HG02623 (cell line): ENCODE measurements around the gene TEX30.
"Not testable (repeated sequence)": the region's sequence is repeated elsewhere in the genome, so short reads cannot be mapped to it uniquely, and the experiment has no call there.

ENCODE experiments used
- ATAC-seq: cut with Tn5 transposase; IDR thresholded peaks from one replicate; pipeline ENCODE4 v1.9.1; 2021; ENCODE audit warnings: moderate library complexity; ENCODE audit not compliant: unreplicated experiment

The TEX30 gene

DNA sequence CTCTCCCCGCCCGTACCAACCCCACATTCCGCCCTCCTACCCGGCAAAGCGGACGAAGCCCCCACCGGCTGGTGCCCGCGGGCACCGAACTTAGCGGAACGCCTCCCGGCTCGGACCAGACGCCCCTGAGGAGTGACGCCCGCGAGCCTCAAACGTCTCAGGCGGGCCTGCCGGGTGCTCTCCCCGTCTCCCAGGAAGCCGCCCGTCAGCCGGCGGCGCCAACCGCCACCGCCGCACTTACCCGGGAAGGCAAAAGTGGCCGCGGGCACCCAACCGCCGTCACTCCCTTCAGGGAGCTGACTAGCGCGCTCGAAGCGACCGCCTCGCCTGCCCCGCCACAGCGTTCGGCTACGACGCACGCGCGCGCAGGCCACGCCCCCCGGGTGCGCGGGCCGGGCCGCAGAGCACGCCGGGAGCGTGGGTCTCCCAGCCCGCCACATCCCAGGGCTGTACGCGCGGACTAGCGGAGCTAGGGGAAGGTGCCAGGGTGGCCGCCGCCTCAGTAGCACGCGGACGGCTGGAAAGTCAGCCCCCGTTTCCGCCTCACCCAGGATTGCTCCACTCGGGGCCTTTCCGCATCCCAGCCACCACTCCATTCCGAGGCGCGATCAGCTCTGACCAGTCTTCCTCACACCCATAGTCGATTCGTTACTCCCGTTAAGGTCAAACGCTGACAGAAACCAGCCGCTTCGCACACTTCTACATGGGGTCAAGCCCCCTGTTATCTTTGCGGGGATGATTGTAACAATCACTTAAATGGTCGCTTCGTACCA, at the start of gene TEX30:
TEX30 (minus strand) TSS at position 346 of the 773 bp plus-strand sequence. CDS start 3,760 bp downstream, outside the sequence.
- peak; percentile 94 for ATAC-seq

GRCh38 chr13:102817907-102818306, 44.3 kb upstream of the TEX30 start:
- no peak for ATAC-seq

DNA sequence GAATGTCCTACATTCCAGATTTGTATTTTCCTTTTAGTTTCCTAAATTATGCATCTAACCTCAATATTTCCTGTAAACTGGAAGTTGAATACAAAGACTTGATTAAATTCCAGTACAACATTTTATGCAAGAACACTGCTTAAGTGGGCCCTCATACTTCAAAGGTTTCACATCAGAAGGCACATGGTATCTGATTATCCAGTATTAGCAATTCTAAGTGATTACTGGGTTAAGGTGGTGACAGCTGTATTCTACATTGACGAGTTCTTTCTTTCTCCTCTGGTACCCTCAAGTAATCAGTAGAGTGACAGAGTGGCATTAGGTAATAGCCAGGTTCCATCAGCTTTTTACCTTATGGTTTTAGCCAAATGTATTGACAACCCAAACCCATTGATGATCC, 43.7 kb upstream of the TEX30 start:
- ATAC-seq = no peak

GRCh38 chr13:102816708-102817107, 43.1 kb upstream of the TEX30 start:
- ATAC-seq = no peak

DNA sequence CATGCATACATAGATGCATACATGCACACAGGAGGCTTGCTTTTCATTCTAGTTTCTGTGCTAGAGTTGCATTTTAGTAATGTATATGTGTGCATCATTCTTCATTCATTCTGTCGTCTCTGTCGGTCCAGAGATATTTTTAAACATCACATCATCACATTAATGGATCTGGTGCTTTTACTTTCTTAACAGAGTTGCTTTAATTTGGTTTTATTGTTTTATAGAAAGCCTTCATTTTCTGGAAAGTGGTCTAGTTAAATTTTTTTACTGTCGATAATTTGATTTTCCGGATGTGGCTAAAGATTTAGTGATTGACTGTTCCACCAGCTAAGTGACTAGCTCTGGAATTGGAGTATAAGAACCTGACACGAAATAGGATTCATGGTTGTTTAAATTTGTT, 42.2 kb upstream of the TEX30 start:
- ATAC-seq = no peak

GRCh38 chr13:102814793-102815192, 41.2 kb upstream of the TEX30 start:
- ATAC-seq = no peak

GRCh38 chr13:102814025-102814607, 40.5 kb upstream of the TEX30 start:
- ATAC-seq = no peak

DNA sequence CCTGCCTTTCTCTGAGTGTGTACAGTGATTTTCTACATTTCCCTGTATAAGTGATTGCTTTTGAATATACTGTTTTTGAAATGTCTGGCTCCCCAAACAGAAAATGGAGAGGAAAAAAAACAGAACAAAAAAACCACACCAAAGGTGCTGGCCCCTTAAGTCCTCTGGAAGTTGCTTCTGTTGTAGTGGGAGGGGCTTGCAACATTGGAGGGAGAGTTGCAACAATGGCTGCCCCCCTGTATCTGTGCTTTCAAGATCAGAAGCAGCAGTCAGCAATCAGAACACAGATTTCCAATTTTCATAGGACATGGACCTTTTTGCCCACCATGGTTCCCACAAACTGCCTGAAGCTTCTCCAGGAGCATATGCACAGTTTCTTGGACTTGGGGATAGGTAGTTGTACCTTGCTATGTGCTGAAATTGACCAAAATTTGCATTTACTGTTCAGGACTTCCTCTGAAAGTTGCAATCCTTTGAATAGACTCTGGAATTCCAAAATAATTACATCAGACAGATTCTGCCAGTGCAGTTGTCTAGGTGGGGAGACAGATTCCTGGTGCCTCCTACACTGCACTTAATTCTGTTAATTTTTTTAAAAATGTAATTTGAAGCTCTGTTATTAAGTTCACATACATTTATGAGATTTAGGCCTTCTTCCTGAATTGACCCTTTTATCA, 39.2 kb upstream of the TEX30 start:
- no peak for ATAC-seq

- no peak for ATAC-seq
Observed at GRCh38 chr13:102807699-102808098, 34.1 kb upstream of the TEX30 start.

DNA sequence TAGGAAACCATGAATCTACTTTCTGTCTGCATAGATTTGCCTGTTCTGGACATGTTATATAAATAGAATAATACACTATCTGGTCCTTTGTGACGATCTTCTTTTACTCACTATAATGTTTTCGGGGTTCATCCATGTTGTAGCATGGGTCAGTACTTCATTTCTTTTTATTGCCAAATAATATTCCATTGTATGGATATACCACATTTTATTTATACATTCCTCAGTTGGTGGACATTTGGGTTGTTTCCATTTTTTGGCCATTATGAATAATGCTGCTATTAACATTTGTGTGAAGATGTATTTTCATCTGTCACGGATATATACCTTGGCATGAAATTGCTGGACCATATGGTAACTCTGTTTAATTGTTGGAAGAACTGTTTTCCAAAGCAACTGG, 32.1 kb upstream of the TEX30 start:
- no peak for ATAC-seq

DNA sequence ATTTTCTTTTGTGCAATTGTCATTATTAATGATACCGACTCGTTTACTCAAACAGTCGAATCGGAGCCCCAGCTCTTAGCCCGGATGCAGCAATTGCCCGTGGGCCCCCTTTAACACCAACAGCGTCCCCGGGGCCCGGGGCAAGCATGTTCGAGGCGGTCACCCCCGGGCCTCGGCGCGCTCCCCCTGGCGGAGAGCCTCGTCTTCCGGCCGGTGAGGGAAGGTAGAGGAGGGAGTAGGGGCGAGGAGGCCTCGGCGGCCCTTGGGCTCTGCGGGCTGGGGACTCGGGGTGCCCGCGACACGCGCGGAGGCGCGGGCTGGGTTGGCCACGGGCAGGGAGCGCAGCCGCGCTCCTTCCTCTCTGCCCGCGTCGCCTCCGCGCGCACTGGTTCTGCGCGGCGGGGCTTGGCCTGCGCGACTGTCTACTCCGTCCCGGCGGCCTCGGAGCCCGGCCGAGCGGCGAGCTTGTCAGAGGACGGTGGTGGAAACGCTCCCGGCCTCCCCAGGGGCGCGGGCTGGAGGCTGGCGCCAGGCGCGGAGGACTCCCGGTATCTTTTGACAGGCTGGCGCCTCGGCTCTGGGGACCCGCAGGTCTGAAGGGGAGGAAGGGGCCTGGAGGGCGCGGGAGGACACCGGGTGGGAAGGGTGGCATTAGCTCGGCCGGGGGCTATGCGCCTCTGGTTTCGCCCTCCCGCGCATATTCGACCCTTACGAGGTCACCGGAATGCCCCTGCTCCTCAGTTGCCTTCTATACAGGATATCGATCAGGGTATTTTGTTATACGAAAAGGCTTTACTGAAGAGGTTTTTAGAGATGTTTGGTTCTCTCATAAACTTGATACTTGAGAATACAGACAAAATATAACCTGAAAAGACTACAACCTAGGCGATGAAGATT, 26.8 kb upstream of the TEX30 start:
- ATAC-seq = peak; percentile 73

DNA sequence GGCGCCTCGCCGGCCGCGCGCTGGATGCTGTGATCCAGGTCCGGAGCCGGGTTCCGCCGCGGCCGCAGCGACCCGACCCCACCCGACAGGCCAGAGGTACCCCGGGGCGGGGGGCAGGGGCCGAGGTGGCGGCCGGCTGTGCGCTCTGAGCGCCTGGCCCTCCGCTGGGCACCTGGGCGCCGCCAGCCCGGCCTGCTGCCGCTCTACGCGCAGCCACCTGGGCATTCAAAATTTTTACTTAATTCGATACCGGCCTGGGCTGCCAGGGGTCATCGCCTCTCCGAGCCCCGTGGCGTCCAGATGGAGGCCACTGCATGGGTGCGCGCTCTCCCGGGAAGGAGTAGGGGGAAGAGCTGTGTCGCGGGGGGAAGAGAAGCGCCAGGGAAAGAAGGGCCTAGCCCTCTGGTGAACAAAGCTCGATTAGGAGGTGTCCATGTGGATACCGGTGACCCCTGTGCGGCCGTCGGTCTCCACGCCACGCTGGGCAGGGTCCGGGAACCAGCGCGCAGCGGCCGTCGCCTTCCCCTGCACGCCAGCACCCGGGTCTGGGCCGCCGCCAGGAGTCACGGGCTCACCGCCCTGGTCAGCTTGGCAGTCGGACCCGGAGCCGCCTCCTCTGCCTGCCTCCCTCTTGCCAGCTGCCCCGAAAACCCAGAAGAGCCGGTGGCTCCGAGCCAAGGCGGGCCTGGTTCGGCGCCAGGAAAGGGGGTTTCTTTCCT, 26.0 kb upstream of the TEX30 start:
- peak; percentile 4 for ATAC-seq

DNA sequence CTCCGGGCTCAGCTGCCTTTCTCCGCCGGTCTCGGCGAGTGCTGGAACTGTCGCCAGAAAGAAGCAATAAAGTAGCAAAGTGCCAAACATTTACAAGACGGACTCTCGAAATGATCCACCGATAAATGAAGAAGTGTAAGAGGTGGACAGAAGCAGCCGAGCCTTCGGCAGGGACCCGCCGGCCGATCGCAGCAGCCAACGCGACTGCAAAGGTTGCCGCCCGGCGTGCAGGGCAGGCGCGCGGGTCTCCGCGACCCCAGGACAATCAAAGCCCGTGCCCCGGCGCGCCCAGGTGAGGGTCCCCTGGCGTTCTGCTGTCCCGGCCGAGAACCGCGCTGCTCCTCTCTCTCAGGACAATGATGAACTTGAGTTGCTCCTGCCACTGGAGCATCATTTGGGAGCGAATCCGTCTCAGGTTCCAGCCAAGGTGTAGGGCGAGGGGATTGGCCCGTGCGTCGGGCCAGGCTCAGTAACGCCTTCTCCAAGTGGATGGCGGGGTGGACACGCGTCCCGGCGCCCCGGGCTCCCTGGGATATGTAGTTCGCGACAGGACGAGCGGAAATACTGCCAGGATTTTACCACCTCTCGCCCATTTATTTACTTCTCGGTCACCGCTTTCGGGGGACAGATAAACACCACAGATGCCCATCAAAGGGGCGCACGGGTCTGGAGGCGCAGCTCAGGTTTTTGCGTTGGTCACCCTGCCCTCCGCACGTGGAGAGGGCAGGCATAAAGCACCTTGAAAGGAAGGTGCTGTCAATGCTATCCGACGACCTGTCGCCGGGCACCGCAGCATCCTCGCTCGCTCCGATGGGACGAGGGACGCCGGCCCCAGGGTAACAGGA, 25.2 kb upstream of the TEX30 start, which contains the start of the genes BIVM and POGLUT2:
BIVM (plus strand) TSS at position 539 of the 845 bp plus-strand sequence. CDS start 8,149 bp downstream, outside the sequence.
POGLUT2 (minus strand) TSS at position 396 of the 845 bp plus-strand sequence; CDS start at position 90, 306 bp downstream.
- peak; percentile 75 for ATAC-seq

DNA sequence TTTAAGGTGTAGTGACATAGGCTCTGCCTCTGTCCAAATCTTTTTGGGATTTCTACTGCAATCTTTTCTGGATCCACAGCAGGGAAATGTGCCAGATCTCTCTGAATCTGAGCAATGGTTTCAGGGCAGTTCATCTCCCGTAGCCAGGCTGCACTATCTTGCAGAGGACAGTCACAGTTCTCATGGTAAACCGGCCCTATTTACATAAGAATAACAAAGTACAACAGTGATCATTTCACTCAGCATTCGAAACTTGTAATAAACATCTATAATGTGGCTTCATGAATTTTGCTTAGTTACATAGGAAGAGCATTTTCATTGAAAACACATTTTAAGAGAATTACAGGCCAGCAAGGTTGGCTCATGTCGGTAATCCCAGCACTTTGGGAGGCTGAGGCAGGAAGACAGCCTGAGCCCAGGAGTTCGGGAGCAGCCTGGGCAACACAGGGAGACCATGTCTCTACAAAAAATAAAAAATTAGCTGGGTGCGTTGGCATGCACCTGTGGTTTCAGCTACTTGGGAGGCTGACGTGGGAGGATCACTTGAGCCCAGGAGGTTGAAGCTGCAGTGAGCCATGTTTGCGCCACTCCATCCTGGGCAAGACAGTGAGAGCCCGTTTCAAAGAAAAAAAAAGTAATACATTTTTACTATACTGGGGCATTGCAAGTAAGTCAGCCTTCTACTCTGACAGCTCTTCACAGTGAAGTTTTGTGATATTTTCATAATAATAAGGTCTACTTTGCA, 20.2 kb upstream of the TEX30 start:
- no peak for ATAC-seq

- ATAC-seq = no peak
Observed at GRCh38 chr13:102792396-102792795, 18.8 kb upstream of the TEX30 start.

DNA sequence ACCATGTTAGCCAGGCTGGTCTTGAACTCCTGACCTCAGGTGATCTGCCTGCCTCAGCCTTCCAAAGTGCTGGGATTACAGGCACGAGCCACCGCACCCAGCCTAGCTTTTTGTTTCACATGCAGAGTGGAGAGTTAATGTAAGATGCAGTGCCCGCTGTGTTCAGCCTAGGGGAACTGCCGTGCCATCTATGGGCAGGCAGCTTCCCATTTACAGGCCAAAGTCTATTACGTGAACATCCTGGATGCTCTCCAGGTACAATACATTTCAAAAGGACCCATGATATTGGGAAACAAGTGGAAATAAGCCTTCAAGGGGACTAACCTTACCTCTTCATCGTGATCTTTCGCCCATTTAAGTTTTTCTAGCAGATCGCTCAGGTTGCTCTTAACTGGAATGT, 15.1 kb upstream of the TEX30 start:
- ATAC-seq = no peak

DNA sequence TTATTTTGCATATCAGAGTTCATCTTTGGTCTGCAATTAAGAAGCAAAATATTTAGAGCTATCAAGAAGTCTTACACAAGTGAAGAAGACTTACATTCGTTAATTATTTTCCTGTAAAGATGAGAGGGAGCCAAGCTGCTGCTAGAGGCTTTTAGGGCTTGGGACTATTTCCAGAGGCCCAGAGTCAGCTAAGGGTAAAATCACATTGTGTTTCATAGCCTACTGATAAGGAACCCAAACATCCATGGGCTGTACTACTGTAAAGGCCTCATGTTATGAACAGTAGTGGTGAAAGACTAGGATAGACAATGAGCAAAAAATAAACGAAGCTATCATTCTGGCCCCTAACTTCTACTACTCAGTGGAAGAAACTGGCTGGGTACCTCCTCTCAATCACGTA, 10.9 kb upstream of the TEX30 start:
- ATAC-seq = no peak

DNA sequence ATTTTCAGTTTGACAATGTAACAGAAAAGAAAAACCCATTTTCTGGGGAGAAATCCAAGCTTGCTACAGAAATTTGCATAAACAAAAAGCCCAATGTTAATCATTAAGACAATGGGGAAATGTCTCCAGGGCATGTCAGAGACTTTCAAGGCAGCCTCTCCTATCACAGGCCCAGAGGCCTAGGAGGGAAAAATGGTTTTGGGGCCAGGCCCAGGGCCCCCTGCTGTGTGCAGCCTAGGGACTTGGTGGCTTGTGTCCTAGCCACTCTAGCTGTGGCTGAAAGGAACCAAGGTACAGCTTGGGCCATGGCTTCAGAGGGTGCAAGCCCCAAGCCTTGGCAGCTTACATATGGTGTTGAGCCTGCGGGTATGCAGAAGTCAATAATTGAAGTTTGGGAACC, 8.0 kb upstream of the TEX30 start:
- ATAC-seq = no peak

DNA sequence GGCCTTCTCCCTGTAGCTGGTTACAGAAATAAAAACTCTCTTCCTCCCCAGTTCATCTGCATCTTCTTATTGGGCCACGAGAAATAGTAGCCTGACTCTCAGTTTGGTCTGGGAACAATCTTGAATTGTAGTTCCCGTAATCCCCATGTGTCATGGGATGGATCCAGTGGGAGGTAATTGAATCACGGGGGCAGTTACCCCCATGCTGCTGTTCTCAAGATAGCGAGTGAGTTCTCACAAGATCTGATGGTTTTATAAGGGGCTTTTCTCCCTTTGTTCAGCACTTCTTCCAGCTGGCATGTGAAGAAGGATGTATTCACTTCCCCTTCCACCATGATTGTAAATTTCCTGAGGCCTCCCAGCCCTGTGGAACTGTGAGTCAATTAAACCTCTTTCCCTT, 7.1 kb upstream of the TEX30 start:
- not testable (repeated sequence) for ATAC-seq
